SJSA1 (cell line): ENCODE data around the gene OR6Y1. TPM values are rescaled to one million over a fixed set of nuclear protein-coding genes. Genes with fewer than 3 reads are reported as not detected.

Experiments
- DNase-seq, 2 experiments: peaks; one replicate each; pipeline ENCODE4 v3.0.0-alpha.2; 2015 to 2020; ENCODE audit warnings: low spot score in 2 of 2, low read depth in 1 of 2
- H3K27ac ChIP-seq: fragments of 250-450 bp; sonication (Bioruptor Pico); 2 replicates; pipeline ENCODE4 v1.5.1; 2020; ENCODE audit warnings: mild to moderate bottlenecking, moderate library complexity
- H3K27me3 ChIP-seq: fragments of 250-450 bp; sonication (Bioruptor Pico); replicated peaks from 2 replicates; pipeline ENCODE4 v1.5.1; 2020; ENCODE audit warnings: mild to moderate bottlenecking, moderate library complexity
- H3K36me3 ChIP-seq: fragments of 250-450 bp; sonication (Bioruptor Pico); 2 replicates; pipeline ENCODE4 v1.5.1; 2020; ENCODE audit warnings: mild to moderate bottlenecking
- H3K4me1 ChIP-seq: fragments of 250-450 bp; sonication (Bioruptor Pico); replicated peaks from 2 replicates; pipeline ENCODE4 v1.6.1; 2021; ENCODE audit warnings: mild to moderate bottlenecking
- H3K4me3 ChIP-seq: fragments of 250-450 bp; sonication (Bioruptor Pico); 2 replicates; pipeline ENCODE4 v1.5.1; 2020; ENCODE audit warnings: mild to moderate bottlenecking
- H3K9me3 ChIP-seq: fragments of 250-450 bp; sonication (Bioruptor Pico); replicated peaks from 2 replicates; pipeline ENCODE4 v1.5.1; 2020; ENCODE audit warnings: mild to moderate bottlenecking
- total RNA-seq: library from RNA; depleted of rRNA; stranded (reverse); fragments of >200 nt; shearing (Covaris generic); gene quantifications from 2 replicates; pipeline ENCODE4 v1.2.3, GENCODE V29; 2014

Gene OR6Y1
- total RNA-seq, 1 experiment from 2014 or later: not detected

GRCh38 chr1:158534496-158534895 is 19.7 kb downstream of the OR6Y1 start:
- Histone ChIP-seq H3K9me3 (no peaks in the 10 kb centered on the region), H3K4me3 (no peak overlapping the region), H3K27ac (no peak overlapping the region), H3K36me3 (no peaks in the 10 kb centered on the region), H3K4me1 (no peaks in the 10 kb centered on the region), H3K27me3 (no peaks in the 10 kb centered on the region)
- DNase-seq: no peak

- H3K27ac ChIP-seq: no peak overlapping the region
- no peaks in the 10 kb centered on the region for H3K9me3 ChIP-seq
- no peak overlapping the region for H3K4me3 ChIP-seq
- DNase-seq: no peak
- no peaks in the 10 kb centered on the region for H3K27me3 ChIP-seq
- H3K36me3 ChIP-seq: no peaks in the 10 kb centered on the region
- no peaks in the 10 kb centered on the region for H3K4me1 ChIP-seq
These were observed 26.9 kb downstream of the OR6Y1 start for GRCh38 chr1:158527190-158527815.

GRCh38 chr1:158521666-158522058 is 32.5 kb downstream of the OR6Y1 start:
- no peak for DNase-seq
- Histone ChIP-seq H3K4me3 (no peak overlapping the region), H3K4me1 (no peaks in the 10 kb centered on the region), H3K9me3 (no peaks in the 10 kb centered on the region), H3K27ac (no peak overlapping the region), H3K36me3 (no peaks in the 10 kb centered on the region), H3K27me3 (0 out of 2 replicates have a peak, but pooled peaks cover 2% of the 10 kb centered on the region)

GRCh38 chr1:158520955-158521665 is 33.1 kb downstream of the OR6Y1 start:
- Histone ChIP-seq H3K27me3 (0 out of 2 replicates have a peak, but pooled peaks cover 2% of the 10 kb centered on the region), H3K4me1 (no peaks in the 10 kb centered on the region), H3K9me3 (no peaks in the 10 kb centered on the region), H3K27ac (no peak overlapping the region), H3K36me3 (no peaks in the 10 kb centered on the region), H3K4me3 (no peak overlapping the region)
- DNase-seq: no peak

GRCh38 chr1:158520021-158520420 is 34.2 kb downstream of the OR6Y1 start:
- no peak for DNase-seq
- no peaks in the 10 kb centered on the region for H3K36me3 ChIP-seq
- no peaks in the 10 kb centered on the region for H3K4me1 ChIP-seq
- H3K9me3 ChIP-seq: no peaks in the 10 kb centered on the region
- no peak overlapping the region for H3K27ac ChIP-seq
- no peak overlapping the region for H3K4me3 ChIP-seq
- 0 out of 2 replicates have a peak, but pooled peaks cover 2% of the 10 kb centered on the region for H3K27me3 ChIP-seq

GRCh38 chr1:158516966-158517365 is 37.2 kb downstream of the OR6Y1 start:
- Histone ChIP-seq H3K36me3 (no peaks in the 10 kb centered on the region), H3K27me3 (0 out of 2 replicates have a peak, but pooled peaks cover 2% of the 10 kb centered on the region), H3K9me3 (no peaks in the 10 kb centered on the region), H3K27ac (no peak overlapping the region), H3K4me3 (no peak overlapping the region), H3K4me1 (no peaks in the 10 kb centered on the region)
- DNase-seq: no peak

- H3K27ac ChIP-seq: no peak overlapping the region
- no peak overlapping the region for H3K4me3 ChIP-seq
- no peaks in the 10 kb centered on the region for H3K4me1 ChIP-seq
- H3K27me3 ChIP-seq: no peaks in the 10 kb centered on the region
- no peaks in the 10 kb centered on the region for H3K9me3 ChIP-seq
- H3K36me3 ChIP-seq: no peaks in the 10 kb centered on the region
- DNase-seq: no peak
These were observed 44.6 kb downstream of the OR6Y1 start for GRCh38 chr1:158509471-158510156.

GRCh38 chr1:158507511-158507910 is 46.7 kb downstream of the OR6Y1 start:
- no peak overlapping the region for H3K27ac ChIP-seq
- no peaks in the 10 kb centered on the region for H3K4me1 ChIP-seq

GRCh38 chr1:158506369-158506987 is 47.7 kb downstream of the OR6Y1 start:
- Histone ChIP-seq H3K27ac (no peak overlapping the region), H3K36me3 (no peaks in the 10 kb centered on the region), H3K4me1 (no peaks in the 10 kb centered on the region), H3K27me3 (no peaks in the 10 kb centered on the region), H3K4me3 (no peak overlapping the region), H3K9me3 (no peaks in the 10 kb centered on the region)
- peak in 1 of 2 experiments; percentile 6 for DNase-seq

More at GRCh38 chr1:158507511-158507910, 46.7 kb downstream of the OR6Y1 start:
- Histone ChIP-seq H3K36me3 (no peaks in the 10 kb centered on the region), H3K4me3 (no peak overlapping the region), H3K9me3 (no peaks in the 10 kb centered on the region), H3K27me3 (no peaks in the 10 kb centered on the region)
- no peak for DNase-seq

- no peaks in the 10 kb centered on the region for H3K9me3 ChIP-seq
- H3K27ac ChIP-seq: no peak overlapping the region
- no peak for DNase-seq
- H3K4me1 ChIP-seq: no peaks in the 10 kb centered on the region
- no peaks in the 10 kb centered on the region for H3K36me3 ChIP-seq
- H3K27me3 ChIP-seq: no peaks in the 10 kb centered on the region; the same call in 1 of the 2 replicates
- no peak overlapping the region for H3K4me3 ChIP-seq
These were observed 57.8 kb downstream of the OR6Y1 start for GRCh38 chr1:158496374-158496773.

GRCh38 chr1:158494796-158495195 is 59.4 kb downstream of the OR6Y1 start:
- no peaks in the 10 kb centered on the region for H3K4me1 ChIP-seq
- no peaks in the 10 kb centered on the region; the same call in 1 of the 2 replicates for H3K27me3 ChIP-seq
- H3K9me3 ChIP-seq: no peaks in the 10 kb centered on the region
- H3K27ac ChIP-seq: no peak overlapping the region
- DNase-seq: no peak
- H3K36me3 ChIP-seq: no peaks in the 10 kb centered on the region
- no peak overlapping the region for H3K4me3 ChIP-seq
